Coronary artery (tissue), 2 donors: ENCODE data around the gene SLC39A6.
"Not testable (repeated sequence)": the region's sequence is repeated elsewhere in the genome, so short reads cannot be mapped to it uniquely, and the experiment has no call there.

ENCODE experiments used
- DNase-seq: peaks from one replicate; pipeline ENCODE4 v3.0.0-alpha.2; 2017; ENCODE audit warnings: low spot score
- H3K27ac ChIP-seq, 2 donors: fragments of 200-600 bp; sonication (generic); one replicate each; pipeline ENCODE4 v1.5.1; 2016 to 2019
- H3K4me3 ChIP-seq: fragments of 200-600 bp; sonication (generic); 2 replicates; pipeline ENCODE4 v1.5.1; 2016; ENCODE audit warnings: mild to moderate bottlenecking, moderate library complexity
- TF ChIP-seq, protein P1 (sequence below): fragments of 200-600 bp; sonication (generic); IDR thresholded peaks from one replicate; pipeline ENCODE4 v1.5.1; 2019; ENCODE audit warnings: antibody characterized with exemption

Gene SLC39A6, protein sequence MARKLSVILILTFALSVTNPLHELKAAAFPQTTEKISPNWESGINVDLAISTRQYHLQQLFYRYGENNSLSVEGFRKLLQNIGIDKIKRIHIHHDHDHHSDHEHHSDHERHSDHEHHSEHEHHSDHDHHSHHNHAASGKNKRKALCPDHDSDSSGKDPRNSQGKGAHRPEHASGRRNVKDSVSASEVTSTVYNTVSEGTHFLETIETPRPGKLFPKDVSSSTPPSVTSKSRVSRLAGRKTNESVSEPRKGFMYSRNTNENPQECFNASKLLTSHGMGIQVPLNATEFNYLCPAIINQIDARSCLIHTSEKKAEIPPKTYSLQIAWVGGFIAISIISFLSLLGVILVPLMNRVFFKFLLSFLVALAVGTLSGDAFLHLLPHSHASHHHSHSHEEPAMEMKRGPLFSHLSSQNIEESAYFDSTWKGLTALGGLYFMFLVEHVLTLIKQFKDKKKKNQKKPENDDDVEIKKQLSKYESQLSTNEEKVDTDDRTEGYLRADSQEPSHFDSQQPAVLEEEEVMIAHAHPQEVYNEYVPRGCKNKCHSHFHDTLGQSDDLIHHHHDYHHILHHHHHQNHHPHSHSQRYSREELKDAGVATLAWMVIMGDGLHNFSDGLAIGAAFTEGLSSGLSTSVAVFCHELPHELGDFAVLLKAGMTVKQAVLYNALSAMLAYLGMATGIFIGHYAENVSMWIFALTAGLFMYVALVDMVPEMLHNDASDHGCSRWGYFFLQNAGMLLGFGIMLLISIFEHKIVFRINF

DNA sequence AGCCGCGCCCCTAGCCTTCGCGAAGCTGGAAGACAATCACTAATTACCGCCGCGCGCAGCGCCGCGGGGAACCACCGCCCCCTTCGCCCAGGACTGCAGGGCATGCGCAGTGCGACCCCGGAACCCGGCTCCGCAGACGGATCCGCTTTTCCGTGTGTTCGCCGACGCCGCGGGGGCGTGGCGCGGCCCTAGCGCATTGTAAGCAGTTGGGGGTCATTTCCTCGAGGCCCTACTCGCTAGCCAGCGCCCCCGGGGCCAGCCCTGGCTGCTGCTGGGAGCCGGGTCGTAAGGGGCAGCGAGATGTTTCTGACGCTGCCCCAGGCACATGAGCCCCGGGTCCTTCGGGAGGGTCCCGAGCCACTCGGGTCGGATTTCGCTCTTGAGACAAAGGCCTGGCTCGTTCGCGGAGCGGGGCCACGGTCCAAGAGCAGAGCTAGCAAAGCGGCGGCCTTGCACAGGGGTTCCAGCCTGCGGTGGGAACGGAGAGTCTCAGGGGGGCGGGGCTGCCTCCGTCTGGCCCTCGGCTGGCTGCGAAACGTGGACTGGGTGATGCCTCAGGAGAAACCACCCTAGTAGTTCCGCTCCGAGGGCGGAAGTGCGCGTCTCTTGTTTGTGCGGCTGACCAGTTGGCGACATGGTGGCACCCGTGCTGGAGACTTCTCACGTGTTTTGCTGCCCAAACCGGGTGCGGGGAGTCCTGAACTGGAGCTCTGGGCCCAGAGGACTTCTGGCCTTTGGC lies at the start of gene SLC39A6, which contains the start of gene ELP2:
SLC39A6 (minus strand) TSS at position 41 of the 739 bp plus-strand sequence. CDS start 2,333 bp downstream, outside the sequence.
ELP2 (plus strand) TSS at position 600 of the 739 bp plus-strand sequence; CDS start at position 635, 35 bp downstream.
- TF ChIP-seq, protein P1, sequence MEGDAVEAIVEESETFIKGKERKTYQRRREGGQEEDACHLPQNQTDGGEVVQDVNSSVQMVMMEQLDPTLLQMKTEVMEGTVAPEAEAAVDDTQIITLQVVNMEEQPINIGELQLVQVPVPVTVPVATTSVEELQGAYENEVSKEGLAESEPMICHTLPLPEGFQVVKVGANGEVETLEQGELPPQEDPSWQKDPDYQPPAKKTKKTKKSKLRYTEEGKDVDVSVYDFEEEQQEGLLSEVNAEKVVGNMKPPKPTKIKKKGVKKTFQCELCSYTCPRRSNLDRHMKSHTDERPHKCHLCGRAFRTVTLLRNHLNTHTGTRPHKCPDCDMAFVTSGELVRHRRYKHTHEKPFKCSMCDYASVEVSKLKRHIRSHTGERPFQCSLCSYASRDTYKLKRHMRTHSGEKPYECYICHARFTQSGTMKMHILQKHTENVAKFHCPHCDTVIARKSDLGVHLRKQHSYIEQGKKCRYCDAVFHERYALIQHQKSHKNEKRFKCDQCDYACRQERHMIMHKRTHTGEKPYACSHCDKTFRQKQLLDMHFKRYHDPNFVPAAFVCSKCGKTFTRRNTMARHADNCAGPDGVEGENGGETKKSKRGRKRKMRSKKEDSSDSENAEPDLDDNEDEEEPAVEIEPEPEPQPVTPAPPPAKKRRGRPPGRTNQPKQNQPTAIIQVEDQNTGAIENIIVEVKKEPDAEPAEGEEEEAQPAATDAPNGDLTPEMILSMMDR, result no peak
- Histone ChIP-seq H3K4me3 (peak within 1 kb of the TSS; percentile 88), H3K27ac (peak within 1 kb of the TSS; percentile 94 to 98)
- peak; percentile 97 for DNase-seq

DNA sequence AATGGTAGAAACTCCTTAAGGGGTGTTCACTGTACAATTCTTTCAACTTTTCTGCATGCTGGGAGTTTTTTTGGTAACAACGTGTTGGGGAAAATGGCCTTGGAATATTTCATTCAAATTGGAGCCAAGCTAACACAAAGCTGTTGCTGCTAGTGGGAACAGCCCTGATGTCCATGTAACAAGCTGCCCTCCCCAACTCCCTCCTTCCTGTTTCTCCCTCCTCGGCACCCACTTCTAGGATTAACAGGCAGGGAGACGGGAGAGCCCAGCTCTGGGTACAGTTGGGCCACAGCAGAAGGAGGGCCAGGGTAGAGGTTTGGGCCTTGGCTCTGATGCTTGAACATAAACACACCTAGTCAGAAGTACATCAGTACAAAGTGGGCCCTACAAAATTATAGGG lies 48.8 kb upstream of the SLC39A6 start:
- no peak overlapping the region for H3K27ac ChIP-seq

DNA sequence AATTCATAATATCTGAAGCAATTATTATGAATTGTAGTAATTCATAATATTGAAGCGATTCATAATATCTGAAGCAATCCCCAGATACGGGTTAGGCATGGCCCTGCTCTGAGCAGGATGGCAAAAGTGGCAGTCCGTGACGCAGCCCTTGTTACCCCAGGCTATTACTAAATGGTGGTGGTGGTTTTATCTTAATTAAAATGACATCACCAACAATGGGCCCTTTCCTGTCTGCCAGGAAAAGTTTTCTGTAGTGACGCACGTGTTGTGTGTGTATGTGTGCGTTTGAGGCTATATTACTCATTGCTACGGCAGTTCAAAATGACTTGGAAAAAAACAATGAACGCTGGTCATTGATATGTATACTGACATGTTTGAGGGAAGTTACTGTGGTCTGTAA lies 47.6 kb upstream of the SLC39A6 start:
- TF ChIP-seq, protein P1, result no peak
- Histone ChIP-seq H3K27ac (no peak overlapping the region), H3K4me3 (no peak overlapping the region)
- no peak for DNase-seq

More for the DNA sequence above, 48.8 kb upstream of the SLC39A6 start:
- TF ChIP-seq, protein P1, result no peak
- H3K4me3 ChIP-seq, result no peak overlapping the region
- no peak for DNase-seq

DNA sequence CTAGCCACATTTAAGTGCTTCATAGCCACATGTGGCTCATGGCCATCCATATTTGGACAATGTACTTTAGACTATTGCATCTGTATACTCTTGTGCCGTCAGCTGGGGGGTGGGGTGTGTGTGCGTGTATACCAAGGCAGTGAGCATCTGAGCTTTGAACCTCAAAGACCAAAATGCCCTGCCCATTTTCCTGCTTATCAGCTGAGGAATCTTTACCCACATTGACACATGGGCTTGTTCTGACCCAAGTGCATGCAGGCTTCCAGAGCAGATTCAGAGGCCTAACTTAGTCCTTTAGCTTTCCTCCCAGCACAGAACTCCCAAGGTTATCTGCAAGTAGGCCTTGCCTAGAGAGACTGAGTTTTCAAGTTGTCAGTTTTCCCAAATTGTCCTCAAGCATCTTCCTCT lies 47.0 kb upstream of the SLC39A6 start:
- Histone ChIP-seq H3K4me3 (no peak overlapping the region), H3K27ac (no peak overlapping the region)
- TF ChIP-seq, protein P1, result no peak
- no peak for DNase-seq

DNA sequence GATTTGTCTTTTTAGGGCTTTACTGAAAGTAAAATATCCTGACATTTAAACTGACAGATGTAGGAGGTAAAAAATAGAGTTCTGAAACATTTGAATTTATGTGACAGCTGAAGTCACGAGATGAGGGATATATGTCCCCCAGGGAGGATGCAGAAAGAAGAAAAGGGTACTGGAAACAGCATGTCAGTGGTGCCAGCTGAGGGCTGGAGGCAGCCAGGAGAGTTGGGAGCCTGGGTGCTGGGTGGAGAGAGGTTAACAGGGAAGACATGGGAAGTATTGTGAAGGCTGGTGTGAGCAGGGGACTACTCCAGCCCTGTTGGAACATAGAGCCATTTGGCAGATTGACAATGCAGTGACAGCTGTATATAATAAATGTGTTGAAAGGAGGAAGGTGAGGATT lies 46.3 kb upstream of the SLC39A6 start:
- Histone ChIP-seq H3K27ac (no peak overlapping the region), H3K4me3 (no peak overlapping the region)
- DNase-seq, result no peak
- TF ChIP-seq, protein P1, result no peak

DNA sequence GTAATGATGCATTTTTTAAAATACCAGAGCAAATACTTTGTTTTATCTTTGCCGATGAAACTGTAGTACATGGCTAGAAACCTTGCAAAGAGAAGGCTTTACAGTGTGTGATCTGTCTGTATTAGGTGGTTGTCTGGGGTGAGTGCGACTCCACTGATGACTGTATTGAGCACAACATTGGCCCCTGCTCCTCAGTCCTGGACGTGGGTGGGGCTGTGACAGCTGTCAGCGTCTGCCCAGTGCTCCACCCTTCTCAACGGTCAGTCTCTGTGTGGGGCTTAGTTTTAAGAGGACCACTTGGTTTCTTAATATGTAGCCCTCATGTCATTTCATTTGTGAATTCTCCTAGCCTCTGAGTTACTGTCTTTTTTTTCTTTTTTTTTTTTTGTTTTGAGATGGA lies 40.8 kb upstream of the SLC39A6 start:
- no peak for DNase-seq
- no peak overlapping the region for H3K4me3 ChIP-seq
- no peak overlapping the region for H3K27ac ChIP-seq
- TF ChIP-seq, protein P1, result no peak

DNA sequence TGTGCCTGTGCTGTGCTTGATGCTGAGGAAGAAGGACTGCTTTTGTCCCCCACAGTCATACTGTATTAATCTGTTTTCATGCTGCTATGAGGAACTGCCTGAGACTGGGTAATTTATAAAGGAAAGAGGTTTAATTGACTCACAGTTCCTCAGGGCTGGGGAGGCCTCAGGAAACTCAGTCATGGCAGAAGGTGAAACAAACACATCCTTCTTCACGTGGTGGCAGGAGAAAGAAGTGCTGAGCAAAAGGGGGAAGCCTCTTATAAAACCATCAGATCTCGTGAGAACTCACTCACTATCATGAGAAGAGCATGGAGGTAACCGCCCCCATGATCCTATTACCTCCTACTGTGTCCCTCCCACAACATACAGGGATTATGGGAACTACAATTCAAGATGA lies 39.2 kb upstream of the SLC39A6 start:
- H3K27ac ChIP-seq, H3K4me3 ChIP-seq, DNase-seq: not testable (repeated sequence)
